Activated CD4-positive, alpha-beta T cell treated with anti-CD3 and anti-CD28 coated beads for 4 hours (primary cell): Measurements from ENCODE around the gene LST1.

ENCODE experiments used
- DNase-seq, 2 donors: peaks; one replicate each; pipeline ENCODE4 v3.0.0-alpha.2; 2020

LST1 gene

GRCh38 chr6:31621320-31621939 lies 35.4 kb downstream of the LST1 start:
- DNase-seq = no peak

GRCh38 chr6:31621991-31622390 lies 35.9 kb downstream of the LST1 start:
- no peak for DNase-seq

- DNase-seq = no peak
Measured at GRCh38 chr6:31622684-31623091, 36.6 kb downstream of the LST1 start.

GRCh38 chr6:31624070-31624469 lies 38.0 kb downstream of the LST1 start:
- DNase-seq = no peak

- DNase-seq = no peak
Measured at GRCh38 chr6:31626952-31627351, 40.9 kb downstream of the LST1 start.

GRCh38 chr6:31627690-31628287 lies 41.7 kb downstream of the LST1 start:
- DNase-seq = no peak

- no peak for DNase-seq
Measured at GRCh38 chr6:31629014-31629413, 42.9 kb downstream of the LST1 start.

- no peak for DNase-seq
Measured at GRCh38 chr6:31630177-31630934, 44.3 kb downstream of the LST1 start.

- no peak for DNase-seq
Measured at GRCh38 chr6:31631209-31631608, 45.1 kb downstream of the LST1 start.

GRCh38 chr6:31631681-31632278 lies 45.7 kb downstream of the LST1 start:
- no peak for DNase-seq

- DNase-seq = no peak
Measured at GRCh38 chr6:31632279-31632946, 46.3 kb downstream of the LST1 start.

- DNase-seq = no peak
Measured at GRCh38 chr6:31633447-31633846, 47.4 kb downstream of the LST1 start.

- no peak for DNase-seq
Measured at GRCh38 chr6:31634131-31634530, 48.1 kb downstream of the LST1 start.

- DNase-seq = no peak
Measured at GRCh38 chr6:31634969-31635575, 49.0 kb downstream of the LST1 start.

- DNase-seq = no peak
Measured at GRCh38 chr6:31636698-31637596, 50.9 kb downstream of the LST1 start.
